Measurements from ENCODE around the gene TNNT3. TPM values are rescaled to one million over a fixed set of nuclear protein-coding genes. Genes with fewer than 3 reads are reported as not detected.

Gene TNNT3
- total and polyA plus RNA-seq, 2 donors, result 39.3 to 61.6 TPM

Other genes starting within 250 kb of the TNNT3 start
- gene KRTAP5-6, start 222.5 kb upstream of the TNNT3 start, total RNA-seq, result not detected
- not detected for gene KRTAP5-6, start 222.5 kb upstream of the TNNT3 start, polyA plus RNA-seq
- gene IFITM10, start 169.1 kb upstream of the TNNT3 start, total RNA-seq, result 1.0 TPM
- gene IFITM10, start 169.1 kb upstream of the TNNT3 start, polyA plus RNA-seq, result 1.9 TPM
- gene CTSD, start 155.8 kb upstream of the TNNT3 start, total RNA-seq, result 76.4 TPM
- 495 TPM for gene CTSD, start 155.8 kb upstream of the TNNT3 start, polyA plus RNA-seq
- gene SYT8, start 84.7 kb upstream of the TNNT3 start, total RNA-seq, result 3.4 TPM
- gene SYT8, start 84.7 kb upstream of the TNNT3 start, polyA plus RNA-seq, result 35.6 TPM
- gene TNNI2, start 80.7 kb upstream of the TNNT3 start, total RNA-seq, result 32.6 TPM
- gene TNNI2, start 80.7 kb upstream of the TNNT3 start, polyA plus RNA-seq, result 4.6 TPM
- 50.7 TPM for gene LSP1, start 66.6 kb upstream of the TNNT3 start, total RNA-seq
- gene LSP1, start 66.6 kb upstream of the TNNT3 start, polyA plus RNA-seq, result 160 TPM
- not detected for gene PRR33, start 27.8 kb upstream of the TNNT3 start, total RNA-seq
- gene PRR33, start 27.8 kb upstream of the TNNT3 start, polyA plus RNA-seq, result 0.28 TPM
- 17.8 TPM for gene MRPL23, start 27.6 kb downstream of the TNNT3 start, total RNA-seq
- 85.4 TPM for gene MRPL23, start 27.6 kb downstream of the TNNT3 start, polyA plus RNA-seq
- 6,669 TPM for gene H19, start 78.1 kb downstream of the TNNT3 start, total RNA-seq
- gene H19, start 78.1 kb downstream of the TNNT3 start, polyA plus RNA-seq, result 1,221 TPM
- 362 TPM for gene IGF2, start 219.7 kb downstream of the TNNT3 start, total RNA-seq
- 86.5 TPM for gene IGF2, start 219.7 kb downstream of the TNNT3 start, polyA plus RNA-seq
- not detected for gene INS, start 241.5 kb downstream of the TNNT3 start, total RNA-seq
- 0.30 TPM for gene INS, start 241.5 kb downstream of the TNNT3 start, polyA plus RNA-seq

Measured in urinary bladder (tissue), 2 donors.